ENCODE data around the gene BPIFB3. TPM values are rescaled to one million over a fixed set of nuclear protein-coding genes. Genes with fewer than 3 reads are reported as not detected.

Gene BPIFB3
- total RNA-seq, 1 experiment from 2014 or later = not detected

Other genes starting within 250 kb of the BPIFB3 start
- gene MAPRE1, start 233.9 kb upstream of the BPIFB3 start, total RNA-seq (2014; rRNA removed; shearing (Covaris generic); ENCODE audit: low replicate concordance) = 57.3 and 94.8 TPM in 2 replicates
- 0.25 and 1.2 TPM in 2 replicates for gene EFCAB8, start 195.0 kb upstream of the BPIFB3 start, total RNA-seq (2014; rRNA removed; shearing (Covaris generic); ENCODE audit: low replicate concordance)
- gene SUN5, start 49.5 kb upstream of the BPIFB3 start, total RNA-seq (2014; rRNA removed; shearing (Covaris generic); ENCODE audit: low replicate concordance) = not detected in 2 replicates
- gene BPIFB2, start 46.2 kb upstream of the BPIFB3 start, total RNA-seq (2014; rRNA removed; shearing (Covaris generic); ENCODE audit: low replicate concordance) = not detected in 2 replicates
- not detected in 2 replicates for gene BPIFB6, start 22.3 kb upstream of the BPIFB3 start, total RNA-seq (2014; rRNA removed; shearing (Covaris generic); ENCODE audit: low replicate concordance)
- gene BPIFB4, start 25.7 kb downstream of the BPIFB3 start, total RNA-seq (2014; rRNA removed; shearing (Covaris generic); ENCODE audit: low replicate concordance) = not detected in 2 replicates
- gene BPIFA2, start 114.3 kb downstream of the BPIFB3 start, total RNA-seq (2014; rRNA removed; shearing (Covaris generic); ENCODE audit: low replicate concordance) = not detected in 2 replicates
- not detected in 2 replicates for gene BPIFA3, start 163.4 kb downstream of the BPIFB3 start, total RNA-seq (2014; rRNA removed; shearing (Covaris generic); ENCODE audit: low replicate concordance)
- gene BPIFA1, start 182.1 kb downstream of the BPIFB3 start, total RNA-seq (2014; rRNA removed; shearing (Covaris generic); ENCODE audit: low replicate concordance) = not detected in 2 replicates
- not detected in 2 replicates for gene BPIFB1, start 229.3 kb downstream of the BPIFB3 start, total RNA-seq (2014; rRNA removed; shearing (Covaris generic); ENCODE audit: low replicate concordance)

All from Karpas-422 (cell line).